ENCODE data around the gene SLC34A3.

SLC34A3 gene

DNA sequence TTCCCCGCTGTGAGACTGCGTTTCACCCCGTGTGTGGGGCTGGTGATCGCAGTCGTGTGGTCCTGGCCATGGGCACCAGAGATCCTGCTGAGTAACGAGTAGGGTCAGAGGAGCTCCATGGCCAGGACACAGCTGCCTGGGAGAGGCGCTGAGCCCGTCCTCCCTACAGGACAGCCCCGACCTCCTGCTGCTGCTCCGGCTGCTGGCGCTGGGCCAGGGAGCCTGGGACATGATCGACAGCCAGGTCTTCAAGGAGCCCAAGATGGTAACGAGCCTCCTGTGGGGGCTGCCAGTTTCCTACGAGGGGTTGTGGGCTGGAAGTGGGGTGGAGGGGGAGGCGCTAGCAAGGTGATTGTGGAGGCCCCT, 35.4 kb downstream of the SLC34A3 start:
- CTCF ChIA-PET, result no interaction called here
- POLR2A ChIA-PET, result interaction anchor here (0.9 kb wide), 1 partner anchor 25 kb away, joined by 4 read pairs; the partner anchor contains the start of gene TUBB4B
- TF ChIP-seq FOXA1 (IDR thresholded peaks at IDR 0.05) (no peak), FOXM1 (IDR thresholded peaks at IDR 0.05; ENCODE audit: borderline replicate concordance) (no peak), L3MBTL2 (conservative IDR thresholded peaks at IDR 0.05) (no peak), BHLHE40 (IDR thresholded peaks at IDR 0.05; ENCODE audit: borderline replicate concordance) (no peak), TARDBP (IDR thresholded peaks at IDR 0.05) (no peak), FOXK2 (IDR thresholded peaks at IDR 0.05) (no peak), NFRKB (IDR thresholded peaks at IDR 0.05) (no peak), HDGF (IDR thresholded peaks at IDR 0.05; ENCODE audit: borderline replicate concordance) (no peak), SUZ12 (IDR thresholded peaks at IDR 0.05) (no peak), ELF4 (IDR thresholded peaks at IDR 0.05) (no peak)
- TF ChIP-seq, protein P1, sequence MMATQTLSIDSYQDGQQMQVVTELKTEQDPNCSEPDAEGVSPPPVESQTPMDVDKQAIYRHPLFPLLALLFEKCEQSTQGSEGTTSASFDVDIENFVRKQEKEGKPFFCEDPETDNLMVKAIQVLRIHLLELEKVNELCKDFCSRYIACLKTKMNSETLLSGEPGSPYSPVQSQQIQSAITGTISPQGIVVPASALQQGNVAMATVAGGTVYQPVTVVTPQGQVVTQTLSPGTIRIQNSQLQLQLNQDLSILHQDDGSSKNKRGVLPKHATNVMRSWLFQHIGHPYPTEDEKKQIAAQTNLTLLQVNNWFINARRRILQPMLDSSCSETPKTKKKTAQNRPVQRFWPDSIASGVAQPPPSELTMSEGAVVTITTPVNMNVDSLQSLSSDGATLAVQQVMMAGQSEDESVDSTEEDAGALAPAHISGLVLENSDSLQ (IDR thresholded peaks at IDR 0.05), result no peak
- DNase-seq (ENCODE audit: extremely low spot score), result no peak

DNA sequence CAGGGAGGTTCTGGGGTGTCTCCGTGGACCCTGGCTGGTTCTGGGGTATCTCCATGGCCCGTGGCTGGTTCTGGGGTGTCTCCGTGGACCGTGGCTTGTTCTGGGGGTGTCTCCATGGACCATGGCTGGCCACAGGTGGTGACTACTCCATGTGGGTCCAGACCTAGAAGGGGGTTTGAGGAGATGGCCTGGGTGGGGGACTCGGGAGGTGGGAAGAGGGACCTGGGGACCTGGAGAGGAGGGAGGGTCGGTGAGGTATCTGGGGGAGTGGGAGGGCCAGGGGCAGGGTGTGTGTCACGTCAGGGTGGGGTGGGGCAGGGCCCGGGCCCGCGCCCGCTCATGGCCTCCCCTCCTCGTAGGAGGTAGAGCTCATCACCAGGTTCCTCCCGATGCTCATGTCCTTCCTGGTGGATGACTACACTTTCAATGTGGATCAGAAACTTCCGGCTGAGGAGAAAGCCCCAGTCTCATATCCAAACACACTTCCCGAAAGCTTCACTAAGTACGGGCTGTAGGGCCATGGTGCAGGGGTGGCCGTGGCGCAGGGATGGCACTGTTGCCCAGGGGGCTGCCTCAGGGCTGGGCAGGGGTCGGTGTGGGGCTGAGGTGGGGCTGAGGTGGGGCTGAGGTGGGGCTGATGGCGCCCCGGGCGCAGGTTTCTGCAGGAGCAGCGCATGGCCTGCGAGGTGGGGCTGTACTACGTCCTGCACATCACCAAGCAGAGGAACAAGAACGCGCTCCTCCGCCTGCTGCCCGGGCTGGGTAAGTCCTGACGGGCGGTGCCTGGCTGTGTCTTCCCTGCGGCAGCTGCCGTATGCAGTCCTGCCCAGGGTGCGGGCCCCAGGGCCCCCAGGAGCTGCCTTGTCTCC, 36.1 kb downstream of the SLC34A3 start:
- no peak for DNase-seq (ENCODE audit: extremely low spot score)
- ChIA-PET POLR2A (interaction anchor here (0.9 kb wide), 1 partner anchor 26 kb away, joined by 4 read pairs; the partner anchor contains the start of gene TUBB4B), CTCF (no interaction called here)
- TF ChIP-seq FOXK2 (IDR thresholded peaks at IDR 0.05), result no peak
- TF ChIP-seq SP1 (IDR thresholded peaks at IDR 0.05), result no peak
- no peak for TF ChIP-seq HDGF (IDR thresholded peaks at IDR 0.05; ENCODE audit: borderline replicate concordance)
- no peak for TF ChIP-seq SUZ12 (IDR thresholded peaks at IDR 0.05)
- TF ChIP-seq TARDBP (IDR thresholded peaks at IDR 0.05), result no peak
- TF ChIP-seq ARNT (IDR thresholded peaks at IDR 0.05), result no peak
- no peak for TF ChIP-seq BHLHE40 (IDR thresholded peaks at IDR 0.05; ENCODE audit: borderline replicate concordance)
- no peak for TF ChIP-seq LEF1 (IDR thresholded peaks at IDR 0.05; ENCODE audit: borderline replicate concordance)
- TF ChIP-seq L3MBTL2 (conservative IDR thresholded peaks at IDR 0.05), result no peak
- TF ChIP-seq ELF4 (IDR thresholded peaks at IDR 0.05), result no peak
- TF ChIP-seq FOXA1 (IDR thresholded peaks at IDR 0.05), result no peak
- TF ChIP-seq, protein P1 (IDR thresholded peaks at IDR 0.05), result no peak
- TF ChIP-seq NFRKB (IDR thresholded peaks at IDR 0.05), result no peak
- no peak for TF ChIP-seq FOXM1 (IDR thresholded peaks at IDR 0.05; ENCODE audit: borderline replicate concordance)
- no peak for TF ChIP-seq ZNF384 (IDR thresholded peaks at IDR 0.05)
- no peak for TF ChIP-seq CTBP1 (IDR thresholded peaks at IDR 0.05; ENCODE audit: borderline replicate concordance)

DNA sequence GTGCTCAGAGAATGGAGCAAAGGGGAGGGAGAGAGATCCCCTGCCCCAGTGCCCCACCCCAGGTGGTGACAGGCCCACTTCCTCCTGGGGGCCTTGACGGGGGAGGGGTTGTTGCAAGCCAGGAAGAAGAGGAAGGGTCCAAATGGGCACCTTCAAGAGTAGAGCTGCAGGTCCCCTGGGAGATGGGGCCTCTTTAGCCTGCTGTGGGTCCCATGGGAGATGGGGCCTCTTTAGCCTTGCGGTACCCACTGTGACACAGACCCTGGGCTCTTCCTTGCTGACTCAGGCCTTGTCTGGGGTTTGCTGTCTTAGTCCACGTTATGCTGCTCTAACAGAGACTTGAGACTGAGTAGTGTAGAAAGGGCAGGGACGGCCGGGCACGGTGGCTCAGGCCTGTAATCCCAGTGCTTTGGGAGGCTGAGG, 37.2 kb downstream of the SLC34A3 start:
- TF ChIP-seq FOXM1 (IDR thresholded peaks at IDR 0.05; ENCODE audit: borderline replicate concordance), result no peak
- no peak for TF ChIP-seq HDGF (IDR thresholded peaks at IDR 0.05; ENCODE audit: borderline replicate concordance)
- no peak for TF ChIP-seq L3MBTL2 (conservative IDR thresholded peaks at IDR 0.05)
- no peak for TF ChIP-seq TARDBP (IDR thresholded peaks at IDR 0.05)
- TF ChIP-seq LEF1 (IDR thresholded peaks at IDR 0.05; ENCODE audit: borderline replicate concordance), result no peak
- TF ChIP-seq NFRKB (IDR thresholded peaks at IDR 0.05), result no peak
- no peak for TF ChIP-seq ARNT (IDR thresholded peaks at IDR 0.05)
- no peak for TF ChIP-seq ELF4 (IDR thresholded peaks at IDR 0.05)
- no peak for TF ChIP-seq BHLHE40 (IDR thresholded peaks at IDR 0.05; ENCODE audit: borderline replicate concordance)
- no peak for TF ChIP-seq SUZ12 (IDR thresholded peaks at IDR 0.05)
- no peak for TF ChIP-seq FOXA1 (IDR thresholded peaks at IDR 0.05)
- TF ChIP-seq, protein P1 (IDR thresholded peaks at IDR 0.05), result no peak
- no peak for TF ChIP-seq ZNF384 (IDR thresholded peaks at IDR 0.05)
- no peak for TF ChIP-seq FOXK2 (IDR thresholded peaks at IDR 0.05)
- no peak for TF ChIP-seq SP1 (IDR thresholded peaks at IDR 0.05)

DNA sequence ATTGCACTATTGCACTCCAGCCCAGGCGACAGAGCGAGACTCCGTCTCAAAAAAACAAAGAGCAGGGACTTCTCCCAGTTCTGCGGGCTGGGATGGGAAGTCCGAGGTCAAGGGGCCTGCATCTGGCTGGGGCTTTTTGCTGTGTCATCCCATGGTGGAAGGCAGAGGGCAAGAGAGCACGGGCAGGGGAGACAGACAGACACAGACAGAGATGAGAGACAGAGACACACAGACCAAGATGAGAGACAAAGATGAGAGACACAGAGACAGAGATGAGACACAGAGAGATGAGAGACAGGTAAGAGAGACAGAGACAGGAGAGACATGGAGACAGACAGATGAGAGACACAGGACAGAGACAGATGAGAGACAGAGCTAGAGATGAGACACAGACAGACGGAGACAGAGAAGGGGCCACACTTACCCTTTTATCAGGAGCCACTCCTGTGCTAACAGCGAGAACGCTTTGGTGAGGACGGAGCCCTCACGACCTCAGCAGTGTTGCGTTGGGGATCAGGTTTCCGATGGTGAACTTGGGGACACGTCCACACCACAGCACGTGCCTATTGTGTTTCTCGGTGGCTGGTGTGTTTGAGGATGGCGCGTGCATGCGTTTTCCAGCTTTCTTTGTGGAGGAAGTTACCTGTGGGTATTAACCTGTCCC, 38.0 kb downstream of the SLC34A3 start:
- TF ChIP-seq ELF4 (IDR thresholded peaks at IDR 0.05) (no peak), NFRKB (IDR thresholded peaks at IDR 0.05) (no peak), ARNT (IDR thresholded peaks at IDR 0.05) (no peak), FOXA1 (IDR thresholded peaks at IDR 0.05) (no peak), LEF1 (IDR thresholded peaks at IDR 0.05; ENCODE audit: borderline replicate concordance) (no peak), ZNF384 (IDR thresholded peaks at IDR 0.05) (no peak), L3MBTL2 (conservative IDR thresholded peaks at IDR 0.05) (no peak), FOXM1 (IDR thresholded peaks at IDR 0.05; ENCODE audit: borderline replicate concordance) (no peak), HDGF (IDR thresholded peaks at IDR 0.05; ENCODE audit: borderline replicate concordance) (no peak)
- no peak for DNase-seq (ENCODE audit: extremely low spot score)
- ChIA-PET POLR2A (interaction anchor here (1.3 to 1.5 kb wide), 2 partner anchors 13 to 28 kb away, joined by 3 to 6 read pairs; partner anchors contain the start of genes NELFB and TUBB4B), CTCF (interaction anchor here (0.5 to 0.6 kb wide), 2 partner anchors 10 to 207 kb away, joined by 4 read pairs; no protein-coding TSS in a partner anchor)

More for the DNA sequence above, 37.2 kb downstream of the SLC34A3 start:
- CTCF ChIA-PET, result no interaction called here
- POLR2A ChIA-PET, result no interaction called here
- DNase-seq (ENCODE audit: extremely low spot score), result no peak

DNA sequence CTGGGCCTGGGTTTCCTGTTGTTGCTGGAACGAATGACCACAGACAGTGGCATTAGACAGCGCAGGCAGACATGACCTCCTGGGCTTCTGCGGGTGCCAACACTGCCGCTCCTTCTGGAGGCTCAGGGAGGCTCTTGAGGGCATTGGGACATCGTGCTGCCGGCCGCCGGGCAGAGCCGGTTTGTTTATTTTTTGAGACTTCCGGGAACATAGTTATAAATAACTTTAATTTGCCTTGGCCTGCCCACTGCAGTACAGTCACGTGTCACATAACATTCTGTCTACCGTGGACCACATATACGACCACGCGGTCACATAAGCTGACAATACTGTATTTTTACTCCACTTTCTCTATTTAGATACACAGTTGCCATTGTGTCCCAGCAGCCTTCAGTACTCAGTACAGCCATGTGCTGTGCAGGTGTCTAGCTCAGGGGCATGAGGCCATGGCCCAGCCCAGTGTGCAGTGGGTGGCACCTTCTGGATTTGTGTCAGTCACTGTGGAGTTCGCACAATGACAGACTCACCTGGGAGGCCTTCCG, 38.6 kb downstream of the SLC34A3 start:
- CTCF ChIA-PET, result interaction anchor here (0.5 to 0.6 kb wide), 2 partner anchors 11 to 208 kb away, joined by 4 read pairs; no protein-coding TSS in a partner anchor
- no peak for DNase-seq (ENCODE audit: extremely low spot score)
- no peak for TF ChIP-seq SP1 (IDR thresholded peaks at IDR 0.05)
- TF ChIP-seq, protein P1 (IDR thresholded peaks at IDR 0.05), result no peak
- no peak for TF ChIP-seq CTBP1 (IDR thresholded peaks at IDR 0.05; ENCODE audit: borderline replicate concordance)
- TF ChIP-seq HDGF (IDR thresholded peaks at IDR 0.05; ENCODE audit: borderline replicate concordance), result no peak
- no peak for TF ChIP-seq BHLHE40 (IDR thresholded peaks at IDR 0.05; ENCODE audit: borderline replicate concordance)
- TF ChIP-seq ZNF384 (IDR thresholded peaks at IDR 0.05), result no peak
- no peak for TF ChIP-seq LEF1 (IDR thresholded peaks at IDR 0.05; ENCODE audit: borderline replicate concordance)
- TF ChIP-seq TARDBP (IDR thresholded peaks at IDR 0.05), result no peak
- TF ChIP-seq FOXA1 (IDR thresholded peaks at IDR 0.05), result no peak
- TF ChIP-seq SUZ12 (IDR thresholded peaks at IDR 0.05), result no peak
- TF ChIP-seq FOXK2 (IDR thresholded peaks at IDR 0.05), result no peak
- TF ChIP-seq ELF4 (IDR thresholded peaks at IDR 0.05), result no peak
- TF ChIP-seq ARNT (IDR thresholded peaks at IDR 0.05), result no peak
- TF ChIP-seq NFRKB (IDR thresholded peaks at IDR 0.05), result no peak
- POLR2A ChIA-PET, result interaction anchor here (1.3 to 1.5 kb wide), 2 partner anchors 14 to 29 kb away, joined by 3 to 6 read pairs; partner anchors contain the start of genes NELFB and TUBB4B
